Transverse colon (tissue), 4 donors: Measurements from ENCODE around the gene ZNF286A.

Experiments used
- POLR2A ChIP-seq: fragments of 450-650 bp; IDR thresholded peaks from one replicate; pipeline ENCODE4 v1.6.1; 2016; ENCODE audit warnings: antibody characterized with exemption, mild to moderate bottlenecking, moderate library complexity
- POLR2AphosphoS5 ChIP-seq, 3 donors: sonication (generic); formaldehyde crosslinking; IDR thresholded peaks; one replicate each; pipeline ENCODE4 v1.6.1; 2016; ENCODE audit warnings: antibody characterized with exemption in 3 of 3
- TF ChIP-seq, protein P1 (sequence below), 5 experiments: fragments of 200-600 bp in 3 of 5; fragments of 450-650 bp in 2 of 5; sonication (generic) in 3 of 5; IDR thresholded peaks; 1 replicate in 2 of 5; 2 replicates in 3 of 5; pipeline ENCODE4 v1.5.1; 2016 to 2017; ENCODE audit warnings: antibody characterized with exemption in 5 of 5, inconsistent platforms in 3 of 5, mild to moderate bottlenecking in 2 of 5, moderate library complexity in 1 of 5

DNA sequence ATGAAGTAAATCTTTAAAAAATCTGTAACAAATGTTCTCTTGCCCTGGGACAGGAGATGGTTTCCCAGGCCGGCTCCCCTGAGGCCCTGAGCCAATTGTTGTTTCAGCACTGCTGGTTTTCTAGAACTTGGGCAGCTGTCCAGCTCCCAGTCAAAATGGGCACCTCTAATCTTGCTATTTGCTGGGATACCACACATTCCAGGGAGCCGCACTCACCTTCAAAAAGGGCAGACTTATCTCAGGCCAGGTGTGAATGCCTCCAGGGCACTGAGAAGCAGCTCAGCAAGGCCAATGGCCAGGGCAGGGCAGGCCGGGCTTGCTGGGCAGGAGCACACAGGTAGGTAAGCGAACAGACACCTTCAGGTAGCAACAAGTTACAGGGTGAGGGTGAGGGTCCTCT, 39.9 kb upstream of the ZNF286A start:
- TF ChIP-seq, protein P1, sequence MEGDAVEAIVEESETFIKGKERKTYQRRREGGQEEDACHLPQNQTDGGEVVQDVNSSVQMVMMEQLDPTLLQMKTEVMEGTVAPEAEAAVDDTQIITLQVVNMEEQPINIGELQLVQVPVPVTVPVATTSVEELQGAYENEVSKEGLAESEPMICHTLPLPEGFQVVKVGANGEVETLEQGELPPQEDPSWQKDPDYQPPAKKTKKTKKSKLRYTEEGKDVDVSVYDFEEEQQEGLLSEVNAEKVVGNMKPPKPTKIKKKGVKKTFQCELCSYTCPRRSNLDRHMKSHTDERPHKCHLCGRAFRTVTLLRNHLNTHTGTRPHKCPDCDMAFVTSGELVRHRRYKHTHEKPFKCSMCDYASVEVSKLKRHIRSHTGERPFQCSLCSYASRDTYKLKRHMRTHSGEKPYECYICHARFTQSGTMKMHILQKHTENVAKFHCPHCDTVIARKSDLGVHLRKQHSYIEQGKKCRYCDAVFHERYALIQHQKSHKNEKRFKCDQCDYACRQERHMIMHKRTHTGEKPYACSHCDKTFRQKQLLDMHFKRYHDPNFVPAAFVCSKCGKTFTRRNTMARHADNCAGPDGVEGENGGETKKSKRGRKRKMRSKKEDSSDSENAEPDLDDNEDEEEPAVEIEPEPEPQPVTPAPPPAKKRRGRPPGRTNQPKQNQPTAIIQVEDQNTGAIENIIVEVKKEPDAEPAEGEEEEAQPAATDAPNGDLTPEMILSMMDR (IDR thresholded peaks at IDR 0.05) = no peak
- TF ChIP-seq POLR2A = no peak
- TF ChIP-seq POLR2AphosphoS5 (IDR thresholded peaks at IDR 0.05) = no peak
